GM18951 (cell line): Measurements from ENCODE around the gene DAPK1.

Source experiments
- POLR2A ChIP-seq: IDR thresholded peaks from 4 replicates; pipeline ENCODE4 v1.6.1; 2011; ENCODE audit warnings: mild to moderate bottlenecking; ENCODE audit not compliant: insufficient read length, insufficient read depth; ENCODE audit errors: extremely low read depth
- in situ Hi-C: fragments of 300-500 bp; cut with MboI; formaldehyde crosslinking; loops from one replicate; pipeline ENCODE4 v1.12.0; 2022; ENCODE audit warnings: low sequenced_read_pairs, mixed read lengths, inconsistent platforms; ENCODE audit not compliant: unreplicated experiment

DAPK1 gene

DNA sequence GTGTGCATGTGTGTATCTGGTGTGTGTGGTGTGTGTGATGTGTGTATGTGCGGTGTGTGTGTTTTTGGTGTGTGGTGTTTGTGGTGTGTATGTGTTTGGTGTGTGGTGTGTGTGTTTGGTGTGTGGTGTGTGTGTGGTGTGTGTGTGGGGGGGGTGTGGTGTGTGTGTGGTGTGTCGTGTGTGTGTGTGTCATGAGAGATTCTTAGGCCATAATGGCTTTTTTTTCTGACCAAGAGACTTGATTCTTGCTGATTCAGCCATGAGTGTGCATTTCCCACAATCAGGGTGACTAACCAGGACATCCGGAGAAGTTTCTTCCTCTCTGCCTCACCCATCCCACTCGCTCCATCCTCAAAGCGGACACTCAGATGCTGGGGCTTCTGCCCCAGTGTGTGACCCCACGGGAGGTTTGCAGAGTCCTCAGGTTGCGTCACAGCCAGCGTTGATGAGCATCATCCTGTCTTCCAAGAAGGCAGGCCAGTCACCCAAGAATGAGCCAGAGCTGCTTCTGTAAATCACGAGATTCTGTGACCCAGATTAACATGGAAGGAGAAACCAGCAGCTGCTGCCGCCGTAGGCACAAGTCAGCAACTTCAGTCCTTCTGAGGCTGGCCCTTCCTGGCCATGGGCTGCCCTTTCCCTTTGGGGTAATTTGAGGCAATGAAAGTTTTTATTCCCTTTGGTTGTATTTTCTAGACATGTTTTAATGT lies 215.8 kb downstream of the DAPK1 start:
- in situ Hi-C loops = no loop called here
- TF ChIP-seq POLR2A = no peak

DNA sequence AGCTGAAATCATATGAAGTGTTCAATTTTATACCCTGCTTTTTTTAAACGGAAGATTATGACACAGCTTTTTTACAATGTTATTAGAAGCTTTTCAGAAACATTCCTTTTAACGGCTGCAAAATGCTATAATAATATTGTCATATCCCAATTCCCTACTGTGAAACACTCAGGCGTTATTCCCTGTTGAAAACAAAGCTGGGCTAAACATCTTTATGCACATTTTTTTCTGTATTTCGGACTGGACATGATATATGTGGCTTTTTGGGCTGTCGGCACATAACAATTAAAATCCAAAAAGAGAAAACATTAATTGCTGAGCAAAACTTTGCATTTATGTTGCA lies 216.3 kb downstream of the DAPK1 start:
- TF ChIP-seq POLR2A = no peak
- in situ Hi-C loops = no loop called here

DNA sequence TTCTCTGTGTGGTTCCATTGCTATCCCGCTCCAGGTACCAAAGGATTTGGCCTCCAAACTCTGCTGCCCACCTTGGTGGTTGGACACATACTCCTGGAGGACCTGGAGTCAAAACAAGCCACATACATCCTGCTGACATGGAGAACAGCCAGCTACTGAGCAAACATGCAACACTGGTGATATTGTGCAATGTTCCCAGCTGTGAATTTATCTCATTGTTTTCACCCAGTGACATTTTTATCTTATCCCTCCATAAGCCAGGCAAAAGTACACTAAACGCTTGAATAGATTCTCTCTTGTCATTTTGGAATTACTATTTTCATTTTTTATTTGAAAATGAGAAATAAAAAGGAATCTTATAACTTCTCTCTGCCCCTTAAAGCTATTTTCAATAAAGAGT lies 217.2 kb downstream of the DAPK1 start:
- no peak for TF ChIP-seq POLR2A
- in situ Hi-C loops = no loop called here

DNA sequence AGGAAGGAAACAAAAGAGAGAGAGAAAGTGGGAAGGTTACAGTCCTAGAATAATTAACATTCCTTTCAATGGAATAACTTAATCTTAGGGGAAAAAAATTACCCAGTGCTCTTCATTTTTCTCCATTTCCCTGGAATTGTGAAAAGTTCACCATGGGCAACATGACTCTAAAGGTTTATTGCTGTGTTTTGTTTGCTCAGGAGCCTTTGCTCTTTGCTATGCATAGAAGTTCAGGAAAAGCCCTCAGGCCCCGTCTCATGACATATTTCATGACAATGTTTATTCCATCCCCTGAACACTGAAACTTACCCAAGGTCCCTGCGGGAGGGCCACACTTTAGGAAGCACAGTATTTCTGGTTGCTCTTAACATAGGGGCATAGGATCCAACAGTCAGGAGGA lies 218.5 kb downstream of the DAPK1 start:
- TF ChIP-seq POLR2A = no peak
- in situ Hi-C loops = no loop called here

DNA sequence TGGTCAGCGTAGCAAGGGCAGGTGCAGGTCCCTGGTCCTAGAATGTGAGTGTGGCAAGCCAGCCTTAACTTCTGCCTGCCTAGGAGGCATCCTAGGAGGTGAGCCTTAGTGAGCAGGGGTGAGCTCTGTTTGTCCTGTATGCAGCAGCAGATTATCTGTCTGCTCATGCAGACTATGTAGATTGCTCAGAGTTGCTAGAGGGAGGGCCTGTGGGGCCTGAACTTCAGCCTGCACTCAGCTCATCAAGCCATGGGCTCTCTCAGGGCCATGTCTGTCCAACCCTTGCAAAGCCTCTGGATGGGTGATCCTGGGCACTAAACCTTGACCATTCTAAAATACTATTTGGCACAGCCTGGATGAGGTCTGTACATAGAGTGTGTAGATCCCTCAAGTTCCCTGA lies 219.8 kb downstream of the DAPK1 start:
- in situ Hi-C loops = no loop called here
- no peak for TF ChIP-seq POLR2A

DNA sequence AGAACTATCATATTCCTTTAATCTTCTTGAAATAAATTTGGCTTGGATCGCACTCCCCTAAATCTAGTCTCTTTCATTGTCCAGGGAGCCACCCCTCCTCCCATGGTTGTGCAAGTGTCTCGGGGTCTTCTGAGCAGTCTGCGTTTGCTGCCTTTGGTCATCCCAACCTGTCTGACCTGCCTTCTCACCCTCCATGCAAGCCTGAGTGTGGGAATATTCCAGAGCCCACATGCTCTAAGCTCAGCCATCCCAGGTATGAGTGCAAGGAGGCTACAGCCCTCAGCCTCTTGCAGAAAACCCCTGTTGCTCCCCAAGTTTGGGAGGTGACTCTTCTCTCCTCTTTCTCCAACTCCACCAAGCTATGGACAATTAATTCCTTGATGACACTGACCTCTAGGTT lies 220.6 kb downstream of the DAPK1 start:
- TF ChIP-seq POLR2A = no peak
- in situ Hi-C loops = no loop called here

DNA sequence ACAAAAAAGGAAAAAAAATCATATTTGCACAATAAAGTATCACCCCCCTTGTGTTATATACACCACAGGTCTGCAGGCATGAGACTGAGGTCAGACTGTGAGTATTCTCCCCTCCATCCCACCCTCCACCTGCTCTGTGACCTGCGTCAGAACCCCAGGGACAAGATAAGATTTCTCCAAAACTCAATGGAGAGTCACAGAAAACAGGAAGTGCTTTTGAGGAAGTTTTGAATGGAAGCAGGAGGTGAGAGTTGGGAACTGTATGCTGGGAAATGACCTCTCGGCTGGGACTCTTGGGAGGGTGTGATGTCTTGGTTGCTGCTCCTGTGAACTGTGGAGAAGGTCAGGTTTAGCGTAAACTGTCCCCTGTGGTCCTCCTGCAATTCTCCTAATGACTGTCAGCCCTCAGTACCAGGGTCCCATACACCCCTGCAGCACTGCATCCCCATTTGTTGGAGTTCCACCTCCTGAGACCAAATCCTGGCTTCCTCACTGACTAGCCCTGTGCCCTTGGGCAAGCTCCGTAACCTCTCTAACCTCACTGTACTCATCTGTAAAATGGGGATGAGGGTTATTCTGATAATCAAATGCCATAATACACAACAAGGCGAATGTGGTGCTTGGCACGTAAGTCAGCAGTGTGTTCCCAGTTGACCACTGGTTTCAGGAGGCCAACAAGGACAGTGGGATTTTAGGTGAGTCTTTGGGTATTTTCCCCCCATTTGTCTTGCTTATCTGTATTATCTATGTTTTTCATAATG lies 221.4 kb downstream of the DAPK1 start:
- in situ Hi-C loops = no loop called here
- TF ChIP-seq POLR2A = no peak

DNA sequence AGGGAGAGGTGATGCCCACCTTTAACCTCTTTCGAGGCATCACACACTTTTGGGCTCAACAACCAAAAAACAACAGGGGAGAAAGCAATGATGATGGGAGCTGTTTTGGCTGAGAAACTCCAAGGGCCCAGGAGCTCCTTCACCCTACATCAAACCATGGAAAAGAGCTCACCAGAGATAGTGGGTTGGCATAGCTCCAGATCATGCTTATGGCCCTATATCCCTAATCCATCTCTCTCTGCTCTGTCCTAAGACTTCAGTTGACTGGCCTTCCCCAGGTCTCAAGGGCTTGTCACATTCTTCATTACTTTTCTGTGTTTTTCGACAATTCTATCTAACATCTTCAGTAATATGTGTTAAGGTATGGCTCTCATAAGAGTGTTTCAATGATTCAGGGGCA lies 222.5 kb downstream of the DAPK1 start:
- in situ Hi-C loops = no loop called here

DNA sequence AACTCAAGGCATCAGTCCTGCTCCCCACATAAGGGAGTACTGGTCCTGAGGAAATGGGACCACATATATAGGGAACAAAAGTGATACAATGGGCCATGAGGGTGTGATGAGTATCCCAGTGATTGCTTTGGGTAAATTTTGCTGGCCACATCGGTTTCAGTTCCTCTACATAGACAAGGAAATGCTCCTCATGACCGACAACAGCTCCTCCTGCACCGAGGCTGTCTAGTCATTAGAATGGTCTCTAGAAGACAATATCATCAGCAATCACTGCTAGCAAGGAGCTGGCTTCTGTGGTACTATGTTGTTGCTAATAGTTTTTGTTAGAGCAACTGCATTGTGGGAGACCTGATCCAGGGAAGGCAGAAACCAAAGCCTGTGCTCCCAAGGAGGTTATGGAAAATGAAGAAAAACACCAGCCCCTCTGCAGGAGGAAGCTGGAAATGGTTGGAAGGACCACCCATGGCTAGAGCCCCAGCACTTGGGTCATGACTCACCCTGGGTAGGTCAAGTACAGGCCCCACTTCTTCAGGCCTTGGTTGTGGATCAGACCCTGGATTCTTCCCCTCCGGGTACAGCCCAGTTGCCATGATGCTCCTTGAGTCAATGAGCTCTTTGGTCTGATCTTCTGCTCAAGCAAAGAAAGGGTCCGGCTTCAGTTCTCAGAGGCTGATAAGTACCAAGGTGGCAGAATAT lies 224.9 kb downstream of the DAPK1 start:
- in situ Hi-C loops = no loop called here
- no peak for TF ChIP-seq POLR2A

More for the DNA sequence above, 222.5 kb downstream of the DAPK1 start:
- TF ChIP-seq POLR2A = no peak

DNA sequence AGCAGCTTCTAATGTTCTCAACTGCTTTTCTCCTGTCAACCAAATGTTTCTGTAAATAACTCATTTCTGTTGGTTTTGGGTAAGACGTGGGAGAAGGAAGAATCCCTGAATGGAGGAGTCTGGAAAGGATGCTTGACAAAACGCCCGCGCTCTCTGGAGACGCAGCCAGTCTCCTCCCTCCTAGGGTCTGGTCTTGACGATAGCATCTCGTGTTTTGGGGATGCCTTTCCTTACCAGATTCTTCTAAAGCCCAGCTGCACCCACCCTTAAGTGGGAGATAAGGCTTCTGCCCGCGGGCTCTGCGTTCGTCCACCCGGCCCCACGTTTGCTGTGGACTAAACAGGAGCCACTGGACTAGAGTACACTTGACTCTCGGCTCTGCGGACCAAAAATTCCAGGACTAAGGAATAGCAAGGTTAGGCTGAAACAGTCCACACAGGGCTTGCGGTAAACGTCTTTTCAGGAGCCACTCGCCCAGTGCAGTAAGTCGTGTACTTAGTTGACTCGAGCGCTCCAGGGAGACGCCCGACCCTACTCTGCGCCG lies 227.8 kb downstream of the DAPK1 start:
- no peak for TF ChIP-seq POLR2A
- in situ Hi-C loops = no loop called here

DNA sequence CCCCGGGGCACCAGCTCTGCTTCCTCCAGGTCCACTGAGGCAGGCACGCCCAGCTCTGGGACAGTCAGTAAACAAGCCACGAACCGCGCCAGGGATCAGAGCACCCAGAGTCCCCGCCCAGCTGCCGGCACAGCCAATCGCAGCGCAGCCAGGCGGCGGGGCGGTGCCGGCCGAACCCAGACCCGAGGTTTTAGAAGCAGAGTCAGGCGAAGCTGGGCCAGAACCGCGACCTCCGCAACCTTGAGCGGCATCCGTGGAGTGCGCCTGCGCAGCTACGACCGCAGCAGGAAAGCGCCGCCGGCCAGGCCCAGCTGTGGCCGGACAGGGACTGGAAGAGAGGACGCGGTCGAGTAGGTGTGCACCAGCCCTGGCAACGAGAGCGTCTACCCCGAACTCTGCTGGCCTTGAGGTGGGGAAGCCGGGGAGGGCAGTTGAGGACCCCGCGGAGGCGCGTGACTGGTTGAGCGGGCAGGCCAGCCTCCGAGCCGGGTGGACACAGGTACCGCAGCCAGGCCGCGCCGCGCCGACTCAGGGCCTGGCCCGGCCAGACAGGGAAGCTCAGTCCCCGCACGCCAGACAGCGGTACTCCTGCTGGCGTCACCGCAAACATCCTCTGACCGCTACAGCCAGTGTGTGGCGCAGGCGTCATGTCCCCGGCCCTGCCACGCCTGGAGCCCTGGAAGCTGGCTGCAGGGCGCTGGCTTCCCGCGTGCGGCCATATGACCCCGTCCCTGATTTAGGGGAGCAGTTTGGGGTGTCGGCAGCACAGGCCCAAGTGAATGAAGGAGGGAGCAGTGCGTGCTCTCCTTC lies 228.4 kb downstream of the DAPK1 start, which contains the start of gene CTSL:
Gene CTSL (plus strand): TSS at position 220 of the 810 bp plus-strand sequence. CDS start 1,485 bp downstream, outside the sequence.
- in situ Hi-C loops = no loop called here
- TF ChIP-seq POLR2A = no peak

DNA sequence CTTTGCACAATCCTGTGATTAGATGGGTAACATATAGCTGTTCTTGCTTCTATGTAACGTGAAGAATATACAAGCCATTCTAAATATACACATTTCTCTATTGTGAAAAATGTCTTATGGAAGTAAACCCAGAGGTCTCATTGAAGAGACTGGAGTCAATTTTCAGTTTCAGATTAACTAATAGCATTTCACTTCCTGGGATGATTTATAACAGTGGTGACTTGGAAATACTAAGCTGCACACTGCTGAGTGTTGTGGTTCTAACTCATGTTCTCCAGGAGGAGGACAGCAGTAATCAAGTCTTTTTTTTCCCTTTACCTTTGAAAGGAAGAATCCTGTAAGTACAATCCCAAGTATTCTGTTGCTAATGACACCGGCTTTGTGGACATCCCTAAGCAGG lies 231.6 kb downstream of the DAPK1 start:
- TF ChIP-seq POLR2A = no peak
- in situ Hi-C loops = no loop called here

DNA sequence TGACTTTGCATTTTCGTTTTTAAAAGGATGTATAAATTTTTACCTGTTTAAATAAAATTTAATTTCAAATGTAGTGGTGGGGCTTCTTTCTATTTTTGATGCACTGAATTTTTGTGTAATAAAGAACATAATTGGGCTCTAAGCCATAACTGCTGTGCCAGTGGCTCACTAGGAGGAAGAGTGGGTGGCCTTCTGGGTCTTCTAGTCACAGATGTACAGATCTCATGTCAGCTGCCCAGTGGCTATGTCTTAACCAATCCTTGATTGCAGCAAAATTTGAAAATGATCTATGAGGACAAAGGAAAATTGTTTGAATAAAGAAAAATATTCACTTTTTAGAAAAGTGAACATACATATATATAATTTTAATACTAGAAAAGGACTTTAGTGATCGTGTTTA lies 233.7 kb downstream of the DAPK1 start:
- in situ Hi-C loops = no loop called here
- TF ChIP-seq POLR2A = no peak
